Kasumi-1 (cell line): ENCODE data around the gene SNX18.

Experiments used
- DNase-seq, 2 experiments: peaks; one replicate each; lab custom pipeline; 2025; lab: John Stamatoyannopoulos, UW

The SNX18 gene

GRCh38 chr5:54541823-54542783 is 24.5 kb downstream of the SNX18 start:
- no peak for DNase-seq

- no peak for DNase-seq
Measured at GRCh38 chr5:54544044-54544443, 26.5 kb downstream of the SNX18 start.

GRCh38 chr5:54545796-54546195 is 28.2 kb downstream of the SNX18 start:
- no peak for DNase-seq

DNA sequence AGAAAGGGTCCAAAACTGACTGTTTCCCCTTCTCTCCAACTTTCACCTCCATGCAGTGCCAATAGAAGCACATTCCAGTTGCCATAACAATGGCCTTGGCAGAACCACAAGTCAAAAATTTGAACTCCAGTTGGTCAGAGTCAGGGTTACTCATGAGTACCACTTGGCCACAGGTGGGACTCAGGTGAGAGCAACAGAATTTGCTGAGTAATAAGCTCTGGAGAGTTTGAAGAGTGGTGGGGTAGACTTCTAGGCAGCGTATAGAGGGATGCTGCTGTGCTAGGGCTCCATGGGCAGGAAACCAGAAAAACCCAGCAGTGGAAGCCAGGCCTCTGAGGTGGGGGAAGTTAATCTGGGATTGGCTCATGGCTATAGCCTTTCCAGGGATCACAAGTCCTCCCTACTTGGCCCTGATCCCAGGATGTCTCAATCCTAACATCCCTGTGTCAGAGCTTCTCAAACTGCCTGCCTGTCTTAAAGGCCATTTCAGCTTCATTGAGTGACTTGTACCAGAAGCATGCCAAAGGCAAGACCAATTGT is 30.2 kb downstream of the SNX18 start:
- no peak for DNase-seq

- DNase-seq = no peak
Measured at GRCh38 chr5:54548565-54548964, 31.0 kb downstream of the SNX18 start.

- no peak for DNase-seq
Measured at GRCh38 chr5:54551292-54551691, 33.7 kb downstream of the SNX18 start.

- DNase-seq = no peak
Measured at GRCh38 chr5:54551926-54552325, 34.4 kb downstream of the SNX18 start.

DNA sequence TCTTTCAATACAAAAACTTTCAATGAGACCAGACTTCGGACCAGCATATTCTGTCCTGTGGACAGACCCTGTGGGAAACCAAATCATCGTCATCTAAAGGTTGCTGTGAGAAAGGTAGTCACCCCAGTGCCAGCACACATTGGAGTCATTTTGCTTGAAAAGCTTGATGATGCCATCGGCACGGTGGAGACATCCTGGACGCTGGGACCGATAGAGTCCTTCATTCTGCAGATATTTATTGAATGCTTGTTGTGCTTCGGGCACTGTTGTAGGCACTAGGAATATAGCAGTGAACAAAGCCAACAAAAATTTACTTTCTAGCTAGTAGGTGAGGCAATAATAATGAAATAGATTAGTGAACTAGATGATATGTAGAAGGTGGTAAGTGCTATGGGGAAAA is 34.9 kb downstream of the SNX18 start:
- DNase-seq = no peak

DNA sequence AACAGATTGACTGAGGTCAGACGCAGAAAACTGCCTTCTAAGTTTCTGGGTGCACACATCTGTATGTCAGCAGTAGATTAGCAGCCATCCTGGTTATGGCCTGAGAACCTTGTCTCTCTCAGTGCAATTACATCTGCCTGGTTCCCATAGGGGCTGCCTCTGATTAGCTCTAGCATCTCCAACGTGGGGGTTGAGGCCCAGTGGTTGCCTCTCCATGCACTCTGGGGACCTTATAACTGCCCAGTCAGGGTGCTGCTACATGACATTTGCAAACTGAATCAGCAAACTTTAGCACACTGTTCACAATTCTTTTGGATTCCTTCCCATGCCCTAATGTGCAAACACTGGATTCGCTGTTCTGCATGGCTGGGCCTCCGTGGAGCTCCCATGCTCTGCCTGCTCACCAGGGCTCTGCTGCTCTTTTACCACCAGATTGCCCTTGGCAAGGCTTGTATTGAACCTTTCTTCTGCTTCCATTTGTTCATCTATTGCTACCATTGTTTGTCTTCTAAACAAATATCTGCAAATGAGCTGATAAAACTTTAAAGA is 36.2 kb downstream of the SNX18 start:
- DNase-seq = no peak

- DNase-seq = no peak
Measured at GRCh38 chr5:54556141-54556540, 38.6 kb downstream of the SNX18 start.

- DNase-seq = no peak
Measured at GRCh38 chr5:54558362-54558761, 40.8 kb downstream of the SNX18 start.

GRCh38 chr5:54561651-54562050 is 44.1 kb downstream of the SNX18 start:
- DNase-seq = no peak

DNA sequence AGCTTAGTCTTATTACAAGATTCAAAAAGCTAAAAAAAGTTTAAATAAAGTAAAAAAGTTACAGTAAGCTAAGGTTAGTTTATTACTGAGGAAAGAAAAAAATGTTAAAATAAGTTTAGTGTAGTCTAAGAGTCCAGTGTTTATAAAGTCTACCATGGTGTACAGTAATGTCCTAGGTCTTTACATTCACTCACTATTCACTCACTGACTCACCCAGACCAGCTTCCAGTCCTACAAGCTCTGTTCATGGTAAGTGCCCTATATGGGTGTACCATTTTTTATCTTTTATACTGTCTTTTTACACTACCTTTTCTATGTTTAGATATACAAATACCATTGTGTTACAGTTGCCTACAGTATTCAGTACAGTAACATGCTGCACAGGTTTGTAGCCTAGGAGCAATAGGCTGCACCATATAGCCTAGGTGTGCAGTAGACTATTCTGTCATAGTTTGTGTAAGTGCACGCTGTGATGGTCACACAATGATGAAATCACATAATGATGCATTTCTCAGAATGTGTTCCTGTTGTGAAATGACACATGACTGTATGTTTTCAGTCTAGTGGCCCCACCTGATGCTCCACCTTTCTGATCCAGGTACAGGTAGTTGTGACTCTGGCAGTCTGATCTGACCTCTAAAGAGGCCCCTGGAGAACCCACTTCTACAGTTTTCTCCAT is 45.7 kb downstream of the SNX18 start:
- DNase-seq = no peak

DNA sequence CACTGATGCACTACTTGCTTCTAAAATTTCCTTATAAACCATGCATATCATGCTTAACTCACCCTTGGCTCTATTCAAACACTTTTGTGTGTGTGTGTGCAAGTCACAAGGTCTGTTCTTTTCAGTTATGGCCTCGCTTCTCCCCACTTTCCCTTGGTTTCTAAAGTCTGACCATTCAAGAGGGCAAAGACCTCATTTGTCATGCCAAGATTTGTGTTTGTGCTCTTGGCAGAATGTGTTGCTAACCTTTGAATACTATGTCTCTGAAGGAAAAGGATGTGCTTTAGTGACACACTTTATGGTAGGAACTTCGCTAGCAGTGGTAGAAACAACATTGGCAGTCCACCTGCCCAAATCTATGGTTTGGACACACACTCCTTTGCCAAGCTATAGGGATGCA is 50.4 kb downstream of the SNX18 start:
- DNase-seq = no peak

DNA sequence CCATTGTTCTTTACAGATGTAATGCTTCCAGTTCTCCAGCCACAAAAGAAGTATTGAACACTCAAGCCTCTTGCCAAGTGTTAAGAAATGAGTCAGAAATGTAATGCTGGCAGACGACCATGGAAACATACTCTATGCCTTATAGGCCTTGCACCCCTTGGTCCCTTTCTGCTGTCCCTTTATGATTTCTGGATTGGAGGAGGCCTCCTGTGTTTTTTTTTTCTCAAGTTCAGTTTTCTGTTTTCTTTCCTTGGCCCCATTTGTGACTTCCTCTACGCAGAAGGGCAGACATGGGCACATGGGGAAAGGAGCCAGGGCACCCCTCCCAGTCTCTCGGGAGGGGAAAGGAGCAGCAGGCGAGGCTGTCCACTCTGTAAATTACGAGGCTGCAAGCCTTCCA is 53.4 kb downstream of the SNX18 start:
- DNase-seq = no peak

- no peak for DNase-seq
Measured at GRCh38 chr5:54571462-54571861, 53.9 kb downstream of the SNX18 start.

DNA sequence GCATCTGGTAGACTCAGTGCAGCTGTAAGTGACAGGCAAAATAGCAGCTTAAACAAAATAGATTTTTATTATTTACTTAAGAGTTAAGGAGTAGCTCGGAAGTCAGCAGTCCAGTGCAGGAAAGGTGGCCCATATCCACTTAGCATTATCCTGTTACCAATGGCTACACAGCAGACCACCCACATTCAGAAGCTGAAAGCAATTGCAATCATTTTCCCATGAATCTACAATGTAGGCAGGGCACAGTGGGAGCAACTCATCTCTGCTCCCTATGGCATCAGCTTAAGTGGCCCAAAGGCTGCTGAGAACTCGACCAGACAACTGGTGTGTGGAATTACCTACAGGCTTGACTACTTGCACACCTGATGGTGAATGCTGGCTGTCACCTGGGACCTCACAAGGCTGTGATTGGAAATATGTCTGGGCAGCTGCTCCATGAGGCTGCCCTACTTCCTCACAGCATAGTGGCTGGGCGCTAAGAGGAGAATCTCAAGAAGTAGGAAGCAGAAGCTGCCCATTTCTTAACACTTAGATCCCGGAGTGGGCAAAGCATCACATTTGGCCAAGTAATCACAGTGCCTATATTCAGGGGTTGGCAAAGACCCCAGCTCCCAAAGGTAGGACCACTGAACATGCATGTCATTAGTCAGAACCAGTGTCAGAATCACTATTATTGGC is 56.4 kb downstream of the SNX18 start:
- no peak for DNase-seq

DNA sequence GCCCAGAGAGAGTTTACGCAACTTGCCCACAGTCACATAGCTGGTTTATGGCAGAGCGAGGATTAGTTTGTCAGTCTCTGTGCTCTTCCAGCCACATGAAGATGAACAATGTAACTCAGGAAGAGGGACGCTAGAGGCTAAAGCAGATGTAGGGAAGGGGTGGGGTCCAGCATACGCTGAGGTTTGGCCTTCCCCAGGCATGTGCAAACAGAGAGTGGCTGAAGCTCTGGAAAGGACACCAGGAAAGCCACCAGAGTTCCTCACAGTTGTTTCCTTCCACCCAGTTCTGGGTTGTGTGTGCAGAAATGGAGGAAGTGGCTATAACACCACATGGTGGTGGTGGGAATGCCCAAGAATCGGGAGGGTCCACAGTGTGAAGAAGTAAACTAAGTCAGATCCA is 60.0 kb downstream of the SNX18 start:
- peak in 1 of 2 experiments; percentile 3 for DNase-seq

DNA sequence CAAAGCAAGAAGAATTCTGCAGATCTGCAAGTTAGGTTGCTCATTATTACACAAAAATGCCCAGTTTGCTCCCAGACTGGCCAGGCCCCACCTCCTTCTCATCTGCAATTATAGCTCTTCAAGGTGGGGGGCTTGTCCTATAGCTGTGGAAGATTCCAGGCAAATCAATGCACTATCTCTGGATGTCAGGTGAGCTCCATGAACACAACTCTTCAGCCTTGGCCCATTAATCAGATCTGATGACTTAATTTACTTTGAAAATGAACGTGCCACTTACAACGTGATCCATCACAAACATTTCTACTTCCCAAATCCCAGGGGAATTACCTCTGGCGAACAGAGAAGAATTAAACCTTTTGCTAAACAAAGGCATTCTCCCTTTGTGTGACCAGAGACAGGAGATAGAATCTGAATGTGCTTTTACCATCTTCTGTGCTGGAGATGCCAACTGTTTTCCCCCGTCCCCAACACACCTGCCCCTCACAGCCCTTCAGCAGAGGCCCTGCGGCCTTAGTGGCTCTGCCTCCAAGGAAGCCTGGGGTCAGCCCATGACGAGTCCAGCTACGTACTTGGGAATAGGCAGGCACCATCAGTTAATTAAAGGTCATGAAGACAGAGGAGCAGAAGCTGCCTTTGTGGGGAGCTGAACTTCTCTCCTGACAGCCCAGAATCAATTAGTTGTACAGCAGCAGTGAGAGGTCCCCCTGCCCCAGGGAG is 60.5 kb downstream of the SNX18 start:
- no peak for DNase-seq

GRCh38 chr5:54579591-54580295 is 62.2 kb downstream of the SNX18 start:
- no peak for DNase-seq
